ENCODE measurements around the gene FUT3. TPM values are rescaled to one million over a fixed set of nuclear protein-coding genes. Genes with fewer than 3 reads are reported as not detected.

The FUT3 gene
- total and polyA plus RNA-seq, 9 of the 15 experiments (the other 6 are each of a cell fraction or from before 2014, with no cell fraction given), result 0.09 TPM; not detected in 8

DNA sequence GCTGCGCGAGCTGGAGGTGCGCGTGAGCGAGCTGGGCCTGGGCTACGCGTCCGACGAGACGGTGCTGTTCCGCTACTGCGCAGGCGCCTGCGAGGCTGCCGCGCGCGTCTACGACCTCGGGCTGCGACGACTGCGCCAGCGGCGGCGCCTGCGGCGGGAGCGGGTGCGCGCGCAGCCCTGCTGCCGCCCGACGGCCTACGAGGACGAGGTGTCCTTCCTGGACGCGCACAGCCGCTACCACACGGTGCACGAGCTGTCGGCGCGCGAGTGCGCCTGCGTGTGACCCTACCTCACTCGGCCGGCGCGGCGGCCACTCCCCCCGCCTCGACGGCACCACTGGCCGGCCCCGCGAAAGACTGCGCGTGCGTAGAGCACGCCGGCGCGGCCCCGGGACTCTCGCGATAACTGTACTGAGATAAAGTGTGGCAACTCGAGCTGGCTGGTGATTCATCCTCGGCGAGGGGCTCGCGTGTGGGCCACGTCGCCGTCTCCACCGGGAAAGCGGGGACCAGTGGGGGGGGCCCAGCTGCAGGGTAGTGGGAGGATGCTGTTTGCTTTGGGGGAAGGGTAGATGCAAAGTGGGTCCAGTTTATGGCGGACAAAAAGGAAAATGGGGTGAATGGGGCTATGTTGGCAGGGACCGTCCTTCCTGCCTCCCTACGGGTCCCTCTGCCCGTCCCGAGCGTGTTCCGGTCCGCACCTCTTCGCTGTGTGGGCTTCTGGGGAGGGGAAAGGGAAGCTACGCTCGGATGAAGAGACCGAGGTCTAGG, 23.2 kb downstream of the FUT3 start (continued):
- TF ChIP-seq ZC3H8 (IDR thresholded peaks at IDR 0.05) (no peak), ZNF282 (CRISPR knock-in tag; IDR thresholded peaks at IDR 0.05) (no peak), HMG20A (CRISPR knock-in tag; conservative IDR thresholded peaks at IDR 0.05) (no peak), ZNF143 (CRISPR knock-in tag; IDR thresholded peaks at IDR 0.05) (peak; percentile 56; the same call in 1 of the 2 replicates), CBX5 (IDR thresholded peaks at IDR 0.05; ENCODE audit: borderline replicate concordance, low read depth) (no peak), MCM5 (IDR thresholded peaks at IDR 0.05; ENCODE audit: low read depth) (no peak), EHMT2 (IDR thresholded peaks at IDR 0.05) (no peak), ESRRA (IDR thresholded peaks at IDR 0.05; ENCODE audit: borderline replicate concordance, low read depth) (peak; percentile 93), SAFB2 (IDR thresholded peaks at IDR 0.05; ENCODE audit: borderline replicate concordance, low read depth, low read length, severe bottlenecking) (no peak), CBFA2T3 (IDR thresholded peaks at IDR 0.05) (0 out of 2 replicates have a peak, but pooled peaks have one; percentile 45), ZZZ3 (IDR thresholded peaks at IDR 0.05) (no peak), CXXC5 (CRISPR knock-in tag; IDR thresholded peaks at IDR 0.05) (peak; percentile 91), FOXJ3 (CRISPR knock-in tag; IDR thresholded peaks at IDR 0.05) (no peak), NEUROD1 (IDR thresholded peaks at IDR 0.05; ENCODE audit: borderline replicate concordance, low read depth, low read length, partially characterized antibody) (no peak)
- TF ChIP-seq, protein P1, sequence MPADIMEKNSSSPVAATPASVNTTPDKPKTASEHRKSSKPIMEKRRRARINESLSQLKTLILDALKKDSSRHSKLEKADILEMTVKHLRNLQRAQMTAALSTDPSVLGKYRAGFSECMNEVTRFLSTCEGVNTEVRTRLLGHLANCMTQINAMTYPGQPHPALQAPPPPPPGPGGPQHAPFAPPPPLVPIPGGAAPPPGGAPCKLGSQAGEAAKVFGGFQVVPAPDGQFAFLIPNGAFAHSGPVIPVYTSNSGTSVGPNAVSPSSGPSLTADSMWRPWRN (IDR thresholded peaks at IDR 0.05; ENCODE audit: low read depth), result no peak
- TF ChIP-seq, protein P2, sequence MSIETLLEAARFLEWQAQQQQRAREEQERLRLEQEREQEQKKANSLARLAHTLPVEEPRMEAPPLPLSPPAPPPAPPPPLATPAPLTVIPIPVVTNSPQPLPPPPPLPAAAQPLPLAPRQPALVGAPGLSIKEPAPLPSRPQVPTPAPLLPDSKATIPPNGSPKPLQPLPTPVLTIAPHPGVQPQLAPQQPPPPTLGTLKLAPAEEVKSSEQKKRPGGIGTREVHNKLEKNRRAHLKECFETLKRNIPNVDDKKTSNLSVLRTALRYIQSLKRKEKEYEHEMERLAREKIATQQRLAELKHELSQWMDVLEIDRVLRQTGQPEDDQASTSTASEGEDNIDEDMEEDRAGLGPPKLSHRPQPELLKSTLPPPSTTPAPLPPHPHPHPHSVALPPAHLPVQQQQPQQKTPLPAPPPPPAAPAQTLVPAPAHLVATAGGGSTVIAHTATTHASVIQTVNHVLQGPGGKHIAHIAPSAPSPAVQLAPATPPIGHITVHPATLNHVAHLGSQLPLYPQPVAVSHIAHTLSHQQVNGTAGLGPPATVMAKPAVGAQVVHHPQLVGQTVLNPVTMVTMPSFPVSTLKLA (conservative IDR thresholded peaks at IDR 0.05), result peak; percentile 69 to 82
- TF ChIP-seq, protein P3, sequence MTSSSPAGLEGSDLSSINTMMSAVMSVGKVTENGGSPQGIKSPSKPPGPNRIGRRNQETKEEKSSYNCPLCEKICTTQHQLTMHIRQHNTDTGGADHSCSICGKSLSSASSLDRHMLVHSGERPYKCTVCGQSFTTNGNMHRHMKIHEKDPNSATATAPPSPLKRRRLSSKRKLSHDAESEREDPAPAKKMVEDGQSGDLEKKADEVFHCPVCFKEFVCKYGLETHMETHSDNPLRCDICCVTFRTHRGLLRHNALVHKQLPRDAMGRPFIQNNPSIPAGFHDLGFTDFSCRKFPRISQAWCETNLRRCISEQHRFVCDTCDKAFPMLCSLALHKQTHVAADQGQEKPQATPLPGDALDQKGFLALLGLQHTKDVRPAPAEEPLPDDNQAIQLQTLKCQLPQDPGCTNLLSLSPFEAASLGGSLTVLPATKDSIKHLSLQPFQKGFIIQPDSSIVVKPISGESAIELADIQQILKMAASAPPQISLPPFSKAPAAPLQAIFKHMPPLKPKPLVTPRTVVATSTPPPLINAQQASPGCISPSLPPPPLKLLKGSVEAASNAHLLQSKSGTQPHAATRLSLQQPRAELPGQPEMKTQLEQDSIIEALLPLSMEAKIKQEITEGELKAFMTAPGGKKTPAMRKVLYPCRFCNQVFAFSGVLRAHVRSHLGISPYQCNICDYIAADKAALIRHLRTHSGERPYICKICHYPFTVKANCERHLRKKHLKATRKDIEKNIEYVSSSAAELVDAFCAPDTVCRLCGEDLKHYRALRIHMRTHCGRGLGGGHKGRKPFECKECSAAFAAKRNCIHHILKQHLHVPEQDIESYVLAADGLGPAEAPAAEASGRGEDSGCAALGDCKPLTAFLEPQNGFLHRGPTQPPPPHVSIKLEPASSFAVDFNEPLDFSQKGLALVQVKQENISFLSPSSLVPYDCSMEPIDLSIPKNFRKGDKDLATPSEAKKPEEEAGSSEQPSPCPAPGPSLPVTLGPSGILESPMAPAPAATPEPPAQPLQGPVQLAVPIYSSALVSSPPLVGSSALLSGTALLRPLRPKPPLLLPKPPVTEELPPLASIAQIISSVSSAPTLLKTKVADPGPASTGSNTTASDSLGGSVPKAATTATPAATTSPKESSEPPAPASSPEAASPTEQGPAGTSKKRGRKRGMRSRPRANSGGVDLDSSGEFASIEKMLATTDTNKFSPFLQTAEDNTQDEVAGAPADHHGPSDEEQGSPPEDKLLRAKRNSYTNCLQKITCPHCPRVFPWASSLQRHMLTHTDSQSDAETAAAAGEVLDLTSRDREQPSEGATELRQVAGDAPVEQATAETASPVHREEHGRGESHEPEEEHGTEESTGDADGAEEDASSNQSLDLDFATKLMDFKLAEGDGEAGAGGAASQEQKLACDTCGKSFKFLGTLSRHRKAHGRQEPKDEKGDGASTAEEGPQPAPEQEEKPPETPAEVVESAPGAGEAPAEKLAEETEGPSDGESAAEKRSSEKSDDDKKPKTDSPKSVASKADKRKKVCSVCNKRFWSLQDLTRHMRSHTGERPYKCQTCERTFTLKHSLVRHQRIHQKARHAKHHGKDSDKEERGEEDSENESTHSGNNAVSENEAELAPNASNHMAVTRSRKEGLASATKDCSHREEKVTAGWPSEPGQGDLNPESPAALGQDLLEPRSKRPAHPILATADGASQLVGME (CRISPR knock-in tag; IDR thresholded peaks at IDR 0.05), result no peak
- TF ChIP-seq, protein P4, sequence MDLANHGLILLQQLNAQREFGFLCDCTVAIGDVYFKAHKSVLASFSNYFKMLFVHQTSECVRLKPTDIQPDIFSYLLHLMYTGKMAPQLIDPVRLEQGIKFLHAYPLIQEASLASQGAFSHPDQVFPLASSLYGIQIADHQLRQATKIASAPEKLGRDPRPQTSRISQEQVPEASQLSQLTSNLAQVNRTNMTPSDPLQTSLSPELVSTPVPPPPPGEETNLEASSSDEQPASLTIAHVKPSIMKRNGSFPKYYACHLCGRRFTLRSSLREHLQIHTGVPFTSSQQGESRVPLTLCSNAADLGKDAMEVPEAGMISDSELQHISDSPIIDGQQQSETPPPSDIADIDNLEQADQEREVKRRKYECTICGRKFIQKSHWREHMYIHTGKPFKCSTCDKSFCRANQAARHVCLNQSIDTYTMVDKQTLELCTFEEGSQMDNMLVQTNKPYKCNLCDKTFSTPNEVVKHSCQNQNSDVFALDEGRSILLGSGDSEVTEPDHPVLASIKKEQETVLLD (IDR thresholded peaks at IDR 0.05), result peak; percentile 87

Data from K562 (cell line).